NCI-H187 treated with DMSO at 0.1 percent for 48 hours (cell line): ENCODE data around the gene TMEM41B.
"Not testable (repeated sequence)": the region's sequence is repeated elsewhere in the genome, so short reads cannot be mapped to it uniquely, and the experiment has no call there.

Experiments used
- DNase-seq: peaks from one replicate; lab custom pipeline; 2025; lab: John Stamatoyannopoulos, UW

The TMEM41B gene, protein sequence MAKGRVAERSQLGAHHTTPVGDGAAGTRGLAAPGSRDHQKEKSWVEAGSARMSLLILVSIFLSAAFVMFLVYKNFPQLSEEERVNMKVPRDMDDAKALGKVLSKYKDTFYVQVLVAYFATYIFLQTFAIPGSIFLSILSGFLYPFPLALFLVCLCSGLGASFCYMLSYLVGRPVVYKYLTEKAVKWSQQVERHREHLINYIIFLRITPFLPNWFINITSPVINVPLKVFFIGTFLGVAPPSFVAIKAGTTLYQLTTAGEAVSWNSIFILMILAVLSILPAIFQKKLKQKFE

DNA sequence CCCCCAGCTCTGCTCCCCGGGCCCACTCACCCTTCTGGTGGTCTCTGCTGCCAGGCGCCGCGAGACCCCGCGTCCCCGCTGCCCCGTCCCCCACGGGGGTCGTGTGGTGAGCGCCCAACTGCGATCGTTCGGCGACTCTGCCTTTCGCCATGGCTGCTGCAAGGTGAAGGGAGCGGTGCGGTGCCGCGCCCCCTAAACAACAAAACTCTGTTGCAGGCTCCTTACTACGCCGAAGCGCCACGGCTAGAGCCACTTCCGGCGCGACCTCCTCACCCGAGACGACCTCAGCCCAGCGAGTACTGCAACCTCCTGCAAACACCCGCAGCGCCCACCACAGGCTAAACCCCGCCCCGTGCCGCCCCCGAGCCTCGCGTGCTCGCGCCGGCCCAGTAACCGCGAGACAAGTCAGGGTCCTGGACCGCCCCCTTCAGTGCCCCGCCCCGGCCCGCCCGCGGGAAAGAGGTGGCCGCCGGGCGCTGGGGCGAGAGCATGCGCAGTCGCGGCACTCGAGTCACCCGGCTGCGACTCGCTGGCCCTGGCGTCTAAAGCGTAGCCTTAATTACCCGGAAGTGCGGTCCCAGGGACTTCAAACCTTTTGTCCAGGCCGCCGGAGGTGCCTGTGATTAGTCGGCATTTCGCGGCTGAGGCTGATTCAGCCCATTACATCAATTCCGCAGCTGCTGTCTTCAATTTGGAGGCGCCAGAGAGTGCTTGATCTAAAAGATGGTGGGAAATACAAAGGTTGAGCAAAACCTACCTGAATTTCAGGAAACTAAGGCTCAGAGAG is at the start of gene TMEM41B:
Gene TMEM41B (minus strand): TSS at position 303 of the 787 bp plus-strand sequence. CDS start 152 bp downstream, at position 151.
- peak; percentile 76 for DNase-seq

DNA sequence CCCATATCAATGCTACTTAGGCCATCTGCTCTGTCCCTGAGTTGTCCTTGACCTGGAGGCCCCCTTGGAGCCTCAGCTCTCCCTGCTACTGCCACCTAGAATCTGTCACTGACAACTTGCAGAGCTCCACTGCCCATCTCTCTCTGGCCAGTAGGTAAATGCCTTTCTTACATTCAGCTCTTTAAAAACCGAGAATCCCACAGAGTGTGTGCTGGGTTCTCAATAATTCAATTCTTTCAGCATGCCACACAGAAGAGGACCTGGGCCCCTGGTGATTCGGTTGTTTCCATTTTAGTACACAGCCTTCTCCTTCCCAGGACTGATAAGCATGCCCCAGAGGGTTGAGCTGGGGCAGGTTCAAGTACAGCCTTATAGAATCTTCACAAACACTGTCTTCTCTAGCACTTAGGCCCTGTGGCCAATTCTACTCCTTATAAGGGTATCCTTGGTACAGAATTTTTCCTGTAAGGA is 48.0 kb upstream of the TMEM41B start:
- DNase-seq: no peak

DNA sequence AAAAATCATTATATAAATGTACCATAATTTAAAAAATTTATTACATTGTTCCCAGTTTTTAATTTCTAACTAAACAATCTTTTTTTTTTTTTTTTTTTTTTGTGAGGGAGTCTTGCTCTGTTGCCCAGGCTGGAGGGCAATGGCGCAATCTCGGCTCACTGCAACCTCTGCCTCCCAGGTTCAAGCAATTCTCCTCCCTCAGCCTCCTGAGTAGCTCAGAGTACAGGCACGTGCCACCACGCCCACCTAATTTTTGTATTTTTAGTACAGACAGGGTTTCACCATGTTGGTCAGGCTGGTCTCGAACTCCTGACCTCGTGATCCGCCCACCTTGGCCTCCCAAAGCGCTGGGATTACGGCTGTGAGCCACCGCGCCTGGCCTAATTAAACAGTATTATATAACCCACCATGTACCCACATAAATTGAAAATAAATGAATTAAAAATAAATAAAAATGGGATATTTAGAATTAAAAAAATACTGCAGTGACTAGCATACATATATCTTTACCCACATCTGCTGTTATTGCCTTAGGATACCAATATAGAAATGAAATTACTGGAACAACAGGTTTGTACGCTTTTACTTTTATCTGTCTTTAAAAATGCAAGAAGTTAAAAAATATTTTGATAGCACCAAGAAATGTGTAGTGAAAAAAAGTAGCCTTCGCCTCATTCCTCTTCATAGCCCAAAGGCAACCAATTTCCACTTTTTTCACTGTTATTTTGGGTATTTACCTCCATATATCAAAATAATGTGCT is 46.6 kb upstream of the TMEM41B start:
- not testable (repeated sequence) for DNase-seq

DNA sequence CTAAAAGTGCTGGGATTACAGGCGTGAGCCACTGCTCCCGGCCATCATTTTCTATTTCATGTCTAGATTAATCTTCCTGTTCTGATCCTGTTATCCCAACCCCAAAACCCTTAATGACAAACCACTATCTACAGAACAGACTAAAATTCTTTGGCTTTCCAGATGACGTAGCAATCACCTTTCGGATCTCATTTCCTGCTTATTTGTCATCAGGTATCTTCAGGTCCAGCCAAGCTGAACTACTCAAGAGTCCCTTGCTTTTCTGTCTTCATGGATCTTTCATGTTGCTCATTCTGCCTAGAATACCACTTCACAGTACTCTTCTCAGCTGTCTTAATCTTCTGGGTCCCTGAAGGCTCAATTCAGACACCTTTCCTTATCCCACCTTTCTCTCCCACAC is 42.6 kb upstream of the TMEM41B start:
- no peak for DNase-seq

DNA sequence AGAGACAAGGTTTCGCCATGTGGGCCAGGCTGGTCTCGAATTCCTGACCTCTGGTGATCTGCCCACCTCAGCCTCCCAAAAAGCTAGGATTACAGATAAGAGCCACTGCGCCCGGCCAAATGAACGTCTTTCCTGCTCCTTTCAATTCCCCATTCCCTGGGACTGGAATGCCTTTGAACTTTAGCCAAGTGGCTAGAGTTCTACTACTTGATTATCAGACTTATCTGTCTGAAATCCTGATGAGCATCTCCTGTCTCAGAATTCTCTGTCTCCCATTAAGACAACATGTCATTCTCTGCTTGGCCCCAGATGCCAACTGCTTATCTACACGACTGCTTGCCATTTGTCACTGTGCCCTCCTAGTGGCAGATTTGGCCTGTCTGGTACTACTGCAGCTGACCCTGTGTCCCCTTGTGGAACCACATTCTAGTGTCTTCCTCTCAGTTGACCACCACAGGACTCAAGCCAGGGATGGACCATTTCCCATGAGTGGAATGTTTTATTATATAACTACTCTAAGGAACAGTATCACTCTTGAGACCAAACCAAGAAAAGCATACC is 37.0 kb upstream of the TMEM41B start:
- DNase-seq: no peak

DNA sequence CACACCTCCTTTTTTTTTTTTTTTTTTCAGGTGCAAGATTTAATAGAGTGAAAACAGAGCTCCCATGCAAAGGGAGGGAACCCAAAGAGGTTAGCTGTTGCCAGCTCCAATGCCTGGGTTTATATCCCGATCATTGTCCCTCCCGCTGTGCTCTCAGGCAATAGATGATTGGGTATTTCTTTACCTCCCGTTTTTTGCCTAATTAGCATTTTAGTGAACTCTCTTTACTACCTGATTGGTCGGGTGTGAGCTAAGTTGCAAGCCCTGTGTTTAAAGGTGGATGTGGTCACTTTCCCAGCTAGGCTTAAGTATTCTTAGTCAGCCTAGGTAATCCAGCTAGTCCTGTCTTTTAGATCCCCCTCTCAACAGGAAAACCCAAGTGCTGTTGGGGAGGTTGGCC is 33.4 kb upstream of the TMEM41B start:
- not testable (repeated sequence) for DNase-seq

DNA sequence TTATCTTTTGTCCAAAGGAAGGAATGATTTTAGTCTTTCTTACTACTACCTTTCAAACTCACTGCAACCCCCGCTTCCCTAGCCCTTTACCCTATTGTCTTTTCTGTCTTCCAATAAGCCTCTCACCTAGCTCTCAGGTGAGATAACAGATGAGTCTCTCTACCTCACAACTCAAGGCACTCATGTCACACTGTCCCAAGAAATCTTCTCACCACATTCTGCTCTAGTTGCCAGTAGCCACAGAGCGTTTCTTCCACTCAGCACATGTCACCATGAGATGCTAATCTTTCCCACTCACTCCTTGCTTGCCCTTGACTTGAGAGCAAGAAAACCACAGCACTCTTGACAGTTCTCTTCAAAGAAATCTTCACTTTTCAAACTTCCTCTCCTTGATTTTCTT is 32.7 kb upstream of the TMEM41B start:
- DNase-seq: no peak

DNA sequence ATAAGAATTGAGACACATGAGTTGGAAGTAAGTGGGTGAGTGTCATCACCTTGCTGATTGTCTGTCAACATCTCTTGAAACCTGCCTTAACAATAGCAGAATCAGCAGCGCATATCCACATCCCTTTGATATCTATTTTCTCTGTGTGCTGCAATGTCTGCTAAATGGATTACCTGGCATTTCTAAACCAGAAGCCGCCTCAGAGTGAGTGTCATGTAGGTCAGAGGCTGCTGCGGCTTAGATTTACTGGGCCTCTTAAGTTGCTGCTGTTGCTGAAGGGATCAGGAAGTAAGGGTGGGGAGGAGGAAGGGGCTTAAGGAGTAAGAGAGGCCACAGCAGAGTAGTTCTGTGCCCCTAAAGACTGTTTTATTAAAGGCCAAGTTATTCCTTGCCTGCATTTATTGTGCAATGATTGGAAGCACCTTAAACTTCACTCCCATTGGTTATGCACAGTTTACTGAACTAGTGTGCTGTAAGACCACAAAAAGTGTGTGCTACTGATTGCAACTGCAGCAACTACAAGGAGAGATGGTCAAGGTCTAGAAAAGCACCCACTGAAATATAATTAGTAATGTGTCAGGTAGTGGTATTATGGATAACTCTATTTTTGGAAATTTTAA is 29.8 kb upstream of the TMEM41B start:
- peak; percentile 19 for DNase-seq

DNA sequence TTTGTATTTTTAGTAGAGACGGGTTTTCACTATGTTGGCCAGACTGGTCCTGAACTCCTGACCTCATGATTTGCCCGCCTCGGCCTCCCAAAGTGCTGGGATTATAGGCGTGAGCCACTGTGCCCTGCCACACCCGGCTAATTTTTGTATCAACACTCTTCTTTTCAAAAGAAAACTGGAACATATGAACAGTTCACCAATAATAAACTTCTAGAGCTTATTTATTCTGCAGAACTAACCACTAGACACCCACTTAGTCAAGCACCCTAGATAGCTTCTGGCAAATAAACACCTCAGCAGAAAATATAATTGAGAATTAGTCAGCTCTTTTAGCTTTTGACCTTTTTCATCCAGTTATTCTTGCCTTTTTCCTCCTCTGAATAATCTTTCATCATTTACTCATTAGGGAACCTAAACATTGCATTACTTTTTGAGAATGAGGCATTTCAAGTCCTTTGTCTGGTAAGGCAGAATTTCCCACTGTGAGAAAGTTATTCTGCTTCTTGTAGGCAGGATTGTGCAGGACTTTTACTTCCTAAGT is 27.3 kb upstream of the TMEM41B start:
- DNase-seq: no peak

DNA sequence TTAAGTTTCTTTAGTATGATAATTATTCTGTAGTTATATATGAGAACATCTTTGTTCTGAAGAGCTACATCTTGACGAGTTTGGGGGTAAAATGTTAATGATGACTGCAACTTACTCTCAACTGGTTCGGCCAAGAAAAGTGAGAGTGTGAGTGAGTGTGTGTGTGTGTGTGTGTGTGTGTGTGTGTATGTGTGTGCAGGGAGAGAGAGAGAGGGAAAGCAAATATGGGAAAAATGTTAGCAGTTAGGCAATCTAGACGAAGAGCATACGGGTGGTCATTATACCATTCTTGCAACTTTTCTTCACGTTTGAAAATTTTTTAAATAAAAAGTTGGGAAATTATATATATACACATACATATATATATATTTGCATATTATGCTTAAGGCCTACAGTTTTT is 18.3 kb upstream of the TMEM41B start:
- no peak for DNase-seq

DNA sequence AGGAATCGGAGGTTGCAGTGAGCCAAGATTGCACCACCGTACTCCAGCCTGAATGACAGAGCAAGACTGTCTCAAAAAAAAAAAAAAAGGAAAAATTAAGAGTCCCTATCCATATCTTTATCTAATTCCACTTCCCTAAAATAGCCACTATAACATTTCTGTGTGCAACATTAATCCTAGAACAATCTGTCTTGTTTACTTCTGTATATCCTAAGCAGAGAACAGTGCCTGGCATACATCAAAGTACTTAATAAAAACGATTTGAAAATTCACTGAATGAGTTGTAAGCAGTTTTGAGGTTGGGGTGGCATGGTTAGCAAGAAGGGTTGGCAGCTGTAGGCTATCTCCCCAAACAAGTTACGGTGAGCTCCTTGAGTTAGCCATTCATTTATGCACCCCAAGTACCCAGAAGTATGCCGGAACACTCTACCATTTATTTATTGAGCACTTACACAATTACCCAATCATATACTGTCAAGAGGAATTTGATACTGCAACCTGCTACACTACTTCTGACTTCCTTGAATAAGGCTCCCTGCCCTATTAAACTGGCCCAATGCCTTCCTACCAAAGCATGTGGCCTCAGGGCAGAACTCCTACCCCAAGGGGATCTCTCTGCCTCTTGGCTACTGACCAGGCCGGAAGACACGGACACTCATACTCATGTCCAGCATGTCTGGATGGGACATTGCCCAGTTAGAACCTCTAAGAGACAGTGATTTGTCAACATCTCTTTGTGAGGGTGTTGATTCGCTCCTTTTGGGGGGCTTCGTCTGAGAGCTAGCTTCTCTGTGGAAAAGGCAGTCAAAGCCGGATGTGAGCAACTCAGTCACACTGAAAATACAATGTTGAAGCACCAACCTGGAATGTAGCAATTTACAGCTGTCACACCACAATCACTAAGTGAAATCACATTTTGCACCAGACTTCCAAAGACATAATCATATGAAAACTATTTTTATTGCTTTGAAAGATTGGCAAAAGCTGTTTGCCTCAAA is 16.3 kb upstream of the TMEM41B start:
- no peak for DNase-seq

DNA sequence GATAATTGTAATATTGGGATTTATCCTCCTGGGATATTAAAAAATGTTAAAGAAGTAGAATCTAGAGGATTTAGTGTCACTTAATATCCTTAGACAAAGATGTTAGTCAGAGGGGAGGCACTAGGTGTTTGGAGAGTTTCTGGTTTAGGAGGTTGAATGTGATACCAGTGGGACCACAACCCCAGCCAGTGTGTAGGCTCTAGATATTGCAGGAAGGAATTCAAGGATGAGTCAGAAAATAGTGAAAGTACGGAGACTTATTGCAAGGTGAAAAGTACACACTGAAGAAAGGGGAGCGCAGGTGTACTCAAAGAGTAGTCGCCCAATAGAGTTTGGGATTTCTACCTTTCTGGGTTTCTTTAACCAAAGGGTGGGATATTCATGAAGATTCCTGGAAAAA is 5.7 kb upstream of the TMEM41B start:
- DNase-seq: no peak

DNA sequence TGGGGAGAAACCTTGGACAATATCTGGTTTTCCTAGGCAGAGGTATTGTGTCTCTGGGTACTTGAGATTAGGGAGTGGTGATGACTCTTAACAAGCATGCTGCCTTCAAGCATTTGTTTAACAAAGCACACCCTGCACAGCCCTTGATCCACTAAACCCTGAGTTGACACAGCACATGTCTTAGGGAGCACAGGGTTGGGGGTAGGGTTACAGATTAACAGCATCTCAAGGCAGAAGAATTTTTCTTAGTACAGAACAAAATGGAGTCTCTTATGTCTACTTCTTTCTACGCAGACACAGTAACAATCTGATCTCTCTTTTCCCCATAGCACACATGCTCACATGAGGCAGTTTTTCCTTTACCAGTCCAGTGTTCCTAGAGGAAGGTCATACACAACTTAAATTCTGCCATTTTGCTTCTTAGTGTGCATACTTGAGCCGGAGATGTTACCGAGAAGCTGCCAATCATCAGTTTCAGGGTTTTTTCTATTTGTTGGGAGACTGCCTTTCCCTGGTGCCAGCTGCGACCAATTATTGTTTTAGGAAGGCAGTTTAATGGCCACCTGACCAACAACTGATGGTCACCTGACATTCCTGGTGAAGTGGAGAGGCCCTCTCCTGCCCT is 5.1 kb upstream of the TMEM41B start:
- peak; percentile 34 for DNase-seq

DNA sequence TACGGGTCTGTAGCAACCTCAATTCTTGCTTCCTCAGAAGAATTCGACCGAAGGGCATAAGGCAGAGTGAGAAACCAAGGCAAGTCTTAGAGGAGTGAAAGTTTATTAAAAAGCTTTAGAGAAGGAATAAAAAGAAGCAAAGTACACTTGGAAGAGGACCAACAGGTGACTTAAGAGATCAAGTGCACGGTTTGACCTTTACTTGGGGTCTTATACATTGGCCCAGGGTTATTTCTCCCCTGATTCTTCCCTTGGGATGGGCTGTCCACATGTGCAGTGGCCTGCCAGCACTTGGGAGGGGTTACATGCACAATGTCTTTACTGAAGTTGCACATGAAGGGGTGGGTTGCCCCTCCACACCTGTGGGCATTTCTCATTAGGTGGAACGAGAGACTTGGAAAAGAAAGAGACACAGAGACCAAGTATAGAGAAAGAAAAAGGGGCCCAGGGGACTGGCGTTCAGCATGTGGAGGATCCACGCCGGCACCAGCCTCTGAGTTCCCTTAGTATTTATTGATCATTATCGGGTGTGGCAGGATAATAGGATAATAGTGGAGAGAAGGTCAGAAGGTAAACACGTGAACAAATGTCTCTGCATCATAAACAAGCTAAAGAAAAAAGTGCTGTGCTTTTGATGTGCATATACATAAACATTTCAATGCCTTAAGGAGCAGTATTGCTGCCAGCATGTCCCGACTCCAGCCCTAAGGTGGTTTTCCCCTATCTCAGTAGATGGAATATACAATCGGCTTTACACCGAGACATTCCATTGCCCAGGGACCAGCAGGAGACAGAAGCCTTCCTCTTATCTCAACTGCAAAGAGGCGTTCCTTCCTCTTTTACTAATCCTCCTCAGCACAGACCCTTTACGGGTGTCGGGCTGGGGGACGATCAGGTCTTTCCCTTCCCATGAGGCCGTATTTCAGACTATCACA is 4.3 kb upstream of the TMEM41B start:
- DNase-seq: not testable (repeated sequence)

DNA sequence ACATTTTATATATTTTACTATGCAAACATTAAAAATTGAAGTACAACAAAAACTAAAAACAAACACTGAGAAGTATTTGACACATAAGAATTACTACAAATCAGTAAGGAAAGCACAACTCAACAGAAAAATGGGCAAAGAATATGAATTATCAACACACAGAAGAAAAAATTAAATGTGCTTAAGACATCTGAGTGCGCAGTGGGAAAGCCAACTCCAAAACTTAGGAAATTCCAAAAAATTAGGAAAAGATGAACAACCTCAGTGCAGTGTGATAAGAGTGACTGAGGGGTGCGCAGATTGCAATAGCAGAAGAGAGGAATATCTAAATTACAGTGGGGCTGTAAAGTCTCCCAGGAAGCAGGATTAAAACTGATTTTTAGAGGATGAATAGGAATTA is 1.9 kb upstream of the TMEM41B start:
- DNase-seq: no peak

DNA sequence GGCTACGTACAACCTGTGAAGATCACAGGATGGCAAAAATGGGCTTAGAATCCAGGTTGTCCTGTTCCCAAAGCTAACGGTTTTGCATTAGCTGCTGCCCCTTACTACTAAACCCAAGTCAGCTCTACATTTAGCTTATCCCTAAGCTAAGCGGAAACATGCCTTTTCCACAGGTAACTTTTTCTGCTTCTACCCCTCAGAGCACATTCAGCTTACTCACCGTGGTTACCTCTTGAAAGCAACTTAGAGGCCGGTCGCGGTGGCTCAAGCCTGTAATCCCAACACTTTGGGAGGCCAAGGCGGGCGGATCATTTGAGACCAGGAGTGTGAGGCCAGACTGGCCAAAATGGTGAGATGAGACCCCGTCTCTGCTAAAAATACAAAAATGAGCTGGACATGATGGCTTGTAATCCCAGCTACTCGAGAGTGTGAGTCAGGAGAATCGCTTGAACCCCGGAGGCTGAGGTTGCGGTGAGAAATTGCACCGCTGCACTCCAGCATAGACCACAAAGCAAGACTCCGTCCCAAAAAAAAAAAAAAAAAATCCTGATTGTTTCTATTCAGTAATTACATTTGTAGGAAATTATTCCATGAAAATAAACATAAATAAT is 790 bp upstream of the TMEM41B start:
- DNase-seq: no peak

DNA sequence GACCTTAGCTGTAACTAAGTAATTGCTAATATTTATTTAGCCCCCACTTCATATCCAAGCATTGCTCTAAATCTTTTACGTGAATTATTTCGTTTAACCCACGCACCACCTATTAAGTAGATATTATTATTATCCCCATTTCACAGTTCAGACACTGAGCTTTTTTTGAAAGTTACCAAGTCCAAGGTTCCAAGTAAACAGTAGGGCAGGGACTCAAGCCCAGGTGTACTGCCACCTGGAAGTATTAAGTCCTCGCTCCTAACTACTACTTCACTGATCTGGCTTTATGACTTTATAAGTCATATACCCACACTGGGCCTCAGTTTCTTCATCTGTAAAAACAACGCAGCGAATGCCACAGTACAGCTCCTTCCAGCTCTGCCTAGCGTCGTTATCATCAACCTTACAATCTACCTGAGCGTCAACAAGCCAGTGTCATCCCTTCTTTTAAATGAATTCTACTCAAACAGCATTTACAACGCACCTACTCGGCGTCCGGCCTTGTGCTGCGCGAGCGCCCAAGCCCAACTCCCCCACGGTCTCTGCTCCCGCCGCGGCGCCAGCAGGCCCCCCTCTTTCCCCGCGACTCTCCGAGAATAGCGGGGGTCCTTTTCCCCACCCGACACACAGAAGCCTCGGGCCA is 624 bp downstream of the TMEM41B start:
- DNase-seq: no peak
